H1 (cell line): Measurements from ENCODE around the gene C1RL. TPM values are rescaled to one million over a fixed set of nuclear protein-coding genes. Genes with fewer than 3 reads are reported as not detected.

Source experiments
- CTCF ChIA-PET: fragments of 300-600 bp; sonication (Branson Sonifier 250); formaldehyde crosslinking; loops from one replicate; lab custom pipeline; 2021; ENCODE audit not compliant: partially characterized antibody; lab: Charles Lee
- POLR2A ChIA-PET: fragments of 300-600 bp; sonication (Branson Sonifier 250); formaldehyde crosslinking; loops from one replicate; lab custom pipeline; 2021; ENCODE audit warnings: inconsistent platforms; ENCODE audit not compliant: partially characterized antibody; lab: Charles Lee
- DNase-seq, 2 experiments: peaks; one replicate each; pipeline versions ENCODE4 v3.0.0 to v3.0.0-alpha.2; 2010 to 2022; ENCODE audit warnings: low spot score in 2 of 2, low read depth in 1 of 2, mixed read lengths in 1 of 2
- FAIRE-seq: peaks from 2 replicates; lab custom pipeline; 2011; peaks lifted over from hg19 to GRCh38; lab: Jason Lieb, UNC
- H2AFZ ChIP-seq: 2 replicates; pipeline ENCODE4 v1.8.1; 2012; ENCODE audit warnings: low read length, inconsistent platforms
- H2AK5ac ChIP-seq: 2 replicates; pipeline ENCODE4 v1.6.1; 2013; ENCODE audit warnings: low read depth, low read length
- H2BK120ac ChIP-seq: replicated peaks from 2 replicates; pipeline ENCODE3; 2013; ENCODE audit warnings: low read depth, low read length, inconsistent platforms
- H2BK12ac ChIP-seq: 2 replicates; pipeline ENCODE4 v1.6.1; 2013; ENCODE audit warnings: low read depth, low read length
- H2BK15ac ChIP-seq: 2 replicates; pipeline ENCODE4 v1.6.1; 2013; ENCODE audit warnings: low read length
- H2BK20ac ChIP-seq: 2 replicates; pipeline ENCODE4 v1.6.1; 2013; ENCODE audit warnings: low read length
- H2BK5ac ChIP-seq: 2 replicates; pipeline ENCODE4 v1.6.1; 2013; ENCODE audit warnings: low read depth, low read length
- H3K14ac ChIP-seq: 2 replicates; pipeline ENCODE4 v1.6.1; 2013; ENCODE audit warnings: inconsistent platforms; ENCODE audit not compliant: insufficient read length
- H3K18ac ChIP-seq: 2 replicates; pipeline ENCODE4 v1.6.1; 2013; ENCODE audit warnings: low read length; ENCODE audit errors: extremely low read depth
- H3K23ac ChIP-seq: 2 replicates; pipeline ENCODE4 v1.6.1; 2013; ENCODE audit warnings: inconsistent platforms; ENCODE audit not compliant: insufficient read length
- H3K23me2 ChIP-seq: 2 replicates; pipeline ENCODE4 v1.6.1; 2013; ENCODE audit warnings: low read depth, low read length
- H3K27ac ChIP-seq: 2 replicates; pipeline ENCODE4 v1.6.1; 2011; ENCODE audit warnings: low read depth, low read length, inconsistent platforms
- H3K27me3 ChIP-seq, 4 experiments: replicated peaks in 1 of 4; 1 replicate in 1 of 4; 2 replicates in 3 of 4; pipeline versions ENCODE4 v1.6.1 to v1.8.1; 2011 to 2013; ENCODE audit warnings: low read length in 3 of 4, mild to moderate bottlenecking in 3 of 4, inconsistent platforms in 2 of 4, mixed read lengths in 2 of 4, moderate library complexity in 1 of 4; ENCODE audit not compliant: control insufficient read depth in 3 of 4, insufficient read depth in 3 of 4; ENCODE audit errors: extremely low read depth in 1 of 4
- H3K36me3 ChIP-seq, 4 experiments: 2 replicates each; pipeline versions ENCODE4 v1.6.1 to v1.8.1; 2011 to 2013; ENCODE audit warnings: mild to moderate bottlenecking in 4 of 4, low read length in 3 of 4, moderate library complexity in 2 of 4, control low read depth in 1 of 4, inconsistent platforms in 1 of 4; ENCODE audit not compliant: insufficient read depth in 4 of 4, control insufficient read depth in 2 of 4
- H3K4ac ChIP-seq: replicated peaks from 2 replicates; pipeline ENCODE3; 2013; ENCODE audit warnings: low read length, low read depth, mixed read lengths, inconsistent platforms; ENCODE audit not compliant: insufficient read length
- H3K4me1 ChIP-seq, 4 experiments: replicated peaks in 1 of 4; 1 replicate in 1 of 4; 2 replicates in 3 of 4; pipeline versions ENCODE4 v1.6.1 to v1.8.1; 2011 to 2013; ENCODE audit warnings: low read length in 3 of 4, inconsistent platforms in 2 of 4, mixed read lengths in 1 of 4; ENCODE audit not compliant: insufficient read depth in 4 of 4, control insufficient read depth in 3 of 4
- H3K4me2 ChIP-seq, 2 experiments: 2 replicates each; pipeline versions ENCODE4 v1.6.1 to v1.8.1; 2011 to 2013; ENCODE audit warnings: low read depth in 2 of 2, low read length in 2 of 2, control low read depth in 1 of 2, inconsistent platforms in 1 of 2, mild to moderate bottlenecking in 1 of 2; ENCODE audit not compliant: insufficient read depth in 1 of 2
- H3K4me3 ChIP-seq, 4 experiments: fragments of 200-600, 300-600 bp in 1 of 4; sonication (generic), shearing (Covaris generic), sonication (Bioruptor Twin) in 1 of 4; 2 replicates each; pipeline versions ENCODE4 v1.5.1 to v1.8.1; 2011 to 2016; ENCODE audit warnings: low read length in 4 of 4, low read depth in 3 of 4, control low read depth in 2 of 4, inconsistent platforms in 2 of 4, mild to moderate bottlenecking in 2 of 4, mixed read lengths in 1 of 4, moderate library complexity in 1 of 4; ENCODE audit not compliant: insufficient read depth in 2 of 4; ENCODE audit errors: extremely low read depth in 1 of 4
- H3K56ac ChIP-seq: replicated peaks from 2 replicates; pipeline ENCODE3; 2013; ENCODE audit warnings: low read depth, mild to moderate bottlenecking, mixed read lengths, low read length, inconsistent platforms; ENCODE audit not compliant: insufficient read length
- H3K79me1 ChIP-seq: 2 replicates; pipeline ENCODE4 v1.6.1; 2013; ENCODE audit warnings: low read depth, low read length, control low read depth
- H3K79me2 ChIP-seq, 2 experiments: 2 replicates each; pipeline versions ENCODE4 v1.6.1 to v1.8.1; 2012 to 2013; ENCODE audit warnings: low read length in 2 of 2, mild to moderate bottlenecking in 2 of 2, inconsistent platforms in 1 of 2; ENCODE audit not compliant: insufficient read depth in 2 of 2, control insufficient read depth in 1 of 2
- H3K9ac ChIP-seq, 4 experiments: replicated peaks in 1 of 4; 1 replicate in 1 of 4; 2 replicates in 3 of 4; pipeline versions ENCODE4 v1.6.1 to v1.8.1; 2011 to 2013; ENCODE audit warnings: low read depth in 3 of 4, low read length in 3 of 4, control low read depth in 2 of 4, mild to moderate bottlenecking in 2 of 4, moderate library complexity in 2 of 4, inconsistent platforms in 1 of 4; ENCODE audit errors: extremely low read depth in 1 of 4
- H3K9me3 ChIP-seq, 2 experiments: 2 replicates each; pipeline versions ENCODE4 v1.6.1 to v1.8.1; 2012 to 2013; ENCODE audit warnings: mild to moderate bottlenecking in 2 of 2, moderate library complexity in 2 of 2, control low read depth in 1 of 2, inconsistent platforms in 1 of 2, low read depth in 1 of 2, low read length in 1 of 2, mixed read lengths in 1 of 2; ENCODE audit not compliant: insufficient read depth in 2 of 2
- H4K20me1 ChIP-seq, 2 experiments: replicated peaks in 1 of 2; 2 replicates each; pipeline versions ENCODE3 to v1.8.1; 2011 to 2013; ENCODE audit warnings: inconsistent platforms in 2 of 2, low read length in 2 of 2, mild to moderate bottlenecking in 1 of 2; ENCODE audit not compliant: insufficient read depth in 2 of 2, control insufficient read depth in 1 of 2
- H4K5ac ChIP-seq: 2 replicates; pipeline ENCODE4 v1.6.1; 2013; ENCODE audit warnings: low read length, low read depth, mixed read lengths, inconsistent platforms; ENCODE audit not compliant: insufficient read length
- H4K8ac ChIP-seq: 2 replicates; pipeline ENCODE4 v1.8.0; 2013; ENCODE audit warnings: mild to moderate bottlenecking, moderate library complexity, low read length, inconsistent platforms; ENCODE audit not compliant: insufficient read depth; ENCODE audit errors: extremely low read depth
- H4K91ac ChIP-seq: replicated peaks from 2 replicates; pipeline ENCODE3; 2013; ENCODE audit warnings: low read length, mixed read lengths, inconsistent platforms; ENCODE audit not compliant: insufficient read length
- CHD1 ChIP-seq: IDR thresholded peaks from 2 replicates; pipeline ENCODE4 v1.6.1; 2012; ENCODE audit warnings: low read depth, low read length, improper control_type of control experiment
- KDM5A ChIP-seq: fragments of 200-600 bp; IDR thresholded peaks from 2 replicates; pipeline ENCODE4 v1.7.1; 2012; ENCODE audit warnings: mild to moderate bottlenecking, low read length, inconsistent platforms, mixed read lengths
- RAD21 ChIP-seq, 2 experiments: IDR thresholded peaks in 1 of 2; conservative IDR thresholded peaks in 1 of 2; 2 replicates each; pipeline ENCODE4 v1.6.1; 2011; ENCODE audit warnings: low read depth in 2 of 2, low read length in 2 of 2, improper control_type of control experiment in 1 of 2, inconsistent platforms in 1 of 2, mild to moderate bottlenecking in 1 of 2, moderate library complexity in 1 of 2
- SP4 ChIP-seq: IDR thresholded peaks from 2 replicates; pipeline ENCODE4 v1.6.1; 2012; ENCODE audit warnings: low read length, inconsistent platforms
- TAF1 ChIP-seq: IDR thresholded peaks from 2 replicates; pipeline ENCODE4 v1.6.1; 2011; ENCODE audit warnings: mild to moderate bottlenecking, low read depth, low read length
- TAF7 ChIP-seq: optimal IDR thresholded peaks from 2 replicates; pipeline ENCODE3; 2011; ENCODE audit warnings: low read depth, mild to moderate bottlenecking, inconsistent platforms, low read length, moderate library complexity, borderline replicate concordance
- WGBS, 2 experiments: shearing (Covaris generic) in 1 of 2; methylation state at CpG; one replicate each; pipeline versions ENCODE4 v1.1.6 to v1.1.7; 2013 to 2015; ENCODE audit warnings: low lambda C conversion rate in 2 of 2, mixed read lengths in 2 of 2, inconsistent platforms in 1 of 2, low coverage in 1 of 2, missing lambda C conversion rate in 1 of 2; ENCODE audit not compliant: insufficient replicate concordance in 2 of 2, insufficient coverage in 1 of 2, insufficient read length in 1 of 2; ENCODE audit errors: extremely low coverage in 1 of 2, missing lambda C conversion rate in 1 of 2; 5-methylcytosine and 5-hydroxymethylcytosine counted together
- polyA plus RNA-seq, 7 experiments: library from polyadenylated mRNA; depleted of rRNA in 3 of 7; stranded (reverse) in 5 of 7; unstranded in 2 of 7; fragments of >200 nt in 5 of 7; fragments of 200-250 nt in 2 of 7; gene quantifications; 1 replicate in 5 of 7; 2 replicates in 1 of 7; 4 replicates in 1 of 7; pipeline versions ENCODE4 v1.2.1 to v1.2.3, GENCODE V29; 2011 to 2013; ENCODE audit warnings: missing spikeins in 2 of 7, mixed read lengths in 2 of 7
- total RNA-seq: library from RNA; stranded (reverse); fragmentation: NEBNext Ultra II Directional; extraction: Animal tissue kit (Norgen Biotek cat#: 25700); gene quantifications from 2 replicates; pipeline ENCODE4 v1.2.1, GENCODE V29; 2021
- TF ChIP-seq, protein P1 (sequence below), 3 experiments: IDR thresholded peaks; 1 replicate in 2 of 3; 2 replicates in 1 of 3; pipeline versions ENCODE4 v1.5.1 to v1.6.1; 2011; ENCODE audit warnings: low read length in 3 of 3, mild to moderate bottlenecking in 3 of 3, inconsistent platforms in 2 of 3, low read depth in 1 of 3, moderate library complexity in 1 of 3; ENCODE audit not compliant: insufficient read depth in 1 of 3; ENCODE audit errors: control extremely low read depth in 1 of 3

Gene C1RL
- total and polyA plus RNA-seq, 2 of the 8 experiments (the other 6 are each of a cell fraction or from before 2014, with no cell fraction given) = 11.4 to 15.5 TPM

DNA sequence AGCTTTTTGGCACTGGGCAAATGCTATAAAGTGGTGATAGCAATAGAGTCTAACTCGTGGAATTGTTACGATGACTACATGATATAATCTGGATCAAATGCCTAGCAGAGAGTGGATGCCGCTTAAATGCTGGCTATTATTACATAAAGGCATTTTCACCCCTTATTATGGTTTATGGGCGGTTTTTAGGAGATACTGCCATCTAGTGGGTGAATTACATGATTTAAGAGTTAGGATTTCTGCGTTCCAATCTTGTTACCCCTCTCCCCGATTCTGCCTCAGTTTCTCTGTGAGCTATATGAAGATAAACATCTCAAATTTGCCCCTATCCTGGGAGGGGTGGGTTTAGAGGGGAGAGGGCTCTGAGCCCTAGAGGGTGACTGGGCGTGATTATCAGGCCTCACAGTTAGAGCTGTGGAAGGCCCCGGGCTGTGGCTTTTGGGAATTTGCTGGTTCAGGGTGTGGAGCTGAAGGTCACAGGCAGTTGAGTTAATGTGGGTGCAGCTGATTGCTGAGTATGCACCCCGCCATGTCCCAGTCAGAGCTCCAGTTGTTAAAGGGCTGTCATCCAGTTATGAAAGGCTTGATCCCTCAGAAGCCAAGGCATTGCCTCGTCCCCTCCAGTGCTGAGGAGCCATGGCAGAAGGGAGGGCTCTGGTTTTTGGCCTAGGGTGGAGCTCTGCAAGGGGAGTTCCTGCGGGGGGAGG lies 35.6 kb upstream of the C1RL start:
- Histone ChIP-seq H2BK15ac (no peak overlapping the region), H2BK20ac (no peak overlapping the region), H4K20me1 (no peaks in the 10 kb centered on the region), H2BK120ac (no peak overlapping the region), H2AFZ (no peak overlapping the region), H3K56ac (no peak overlapping the region), H3K4me1 (no peaks in the 10 kb centered on the region), H3K9me3 (peaks cover 0 to 3% of the 10 kb centered on the region in 2 experiments; a peak in 1 of 4 replicates), H4K91ac (no peak overlapping the region), H3K4ac (no peak overlapping the region), H3K4me2 (no peak overlapping the region), H3K27me3 (no peaks in the 10 kb centered on the region), H2BK12ac (no peak overlapping the region), H3K79me1 (no peaks in the 10 kb centered on the region), H3K9ac (no peak overlapping the region), H3K36me3 (peaks cover 0 to 7% (median 0%) of the 10 kb centered on the region in 4 experiments; a peak in 3 of 8 replicates), H4K5ac (no peak overlapping the region), H4K8ac (no peak overlapping the region), H2AK5ac (no peak overlapping the region), H3K27ac (no peak overlapping the region), H3K23ac (no peak overlapping the region), H3K18ac (no peak overlapping the region), H3K79me2 (no peaks in the 10 kb centered on the region), H3K4me3 (no peak overlapping the region), H3K23me2 (no peaks in the 10 kb centered on the region), H3K14ac (no peak overlapping the region), H2BK5ac (no peak overlapping the region)
- TF ChIP-seq TAF7 (no peak), RAD21 (IDR thresholded peaks at IDR 0.05 in 1 of 2, conservative IDR thresholded peaks at IDR 0.05 in 1 of 2; ENCODE audit: low read depth in 2 of 2, low read length in 2 of 2) (peak; percentile 49 to 50; a peak in 3 of 4 replicates), TAF1 (no peak), SP4 (no peak), CHD1 (no peak), KDM5A (no peak)
- TF ChIP-seq, protein P1, sequence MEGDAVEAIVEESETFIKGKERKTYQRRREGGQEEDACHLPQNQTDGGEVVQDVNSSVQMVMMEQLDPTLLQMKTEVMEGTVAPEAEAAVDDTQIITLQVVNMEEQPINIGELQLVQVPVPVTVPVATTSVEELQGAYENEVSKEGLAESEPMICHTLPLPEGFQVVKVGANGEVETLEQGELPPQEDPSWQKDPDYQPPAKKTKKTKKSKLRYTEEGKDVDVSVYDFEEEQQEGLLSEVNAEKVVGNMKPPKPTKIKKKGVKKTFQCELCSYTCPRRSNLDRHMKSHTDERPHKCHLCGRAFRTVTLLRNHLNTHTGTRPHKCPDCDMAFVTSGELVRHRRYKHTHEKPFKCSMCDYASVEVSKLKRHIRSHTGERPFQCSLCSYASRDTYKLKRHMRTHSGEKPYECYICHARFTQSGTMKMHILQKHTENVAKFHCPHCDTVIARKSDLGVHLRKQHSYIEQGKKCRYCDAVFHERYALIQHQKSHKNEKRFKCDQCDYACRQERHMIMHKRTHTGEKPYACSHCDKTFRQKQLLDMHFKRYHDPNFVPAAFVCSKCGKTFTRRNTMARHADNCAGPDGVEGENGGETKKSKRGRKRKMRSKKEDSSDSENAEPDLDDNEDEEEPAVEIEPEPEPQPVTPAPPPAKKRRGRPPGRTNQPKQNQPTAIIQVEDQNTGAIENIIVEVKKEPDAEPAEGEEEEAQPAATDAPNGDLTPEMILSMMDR (IDR thresholded peaks at IDR 0.05; ENCODE audit: control extremely low read depth in 1 of 3, insufficient read depth in 1 of 3, low read depth in 1 of 3, low read length in 3 of 3) = peak in 2 of 3 experiments; percentile 38 to 52; a peak in 2 of 4 replicates
- no peak for DNase-seq
- 65% methylated on average over 11 of the region's 11 CpGs; no CpG with 5 or more reads in 1 of the 2 experiments for WGBS, 2 experiments
- ChIA-PET POLR2A (interaction anchor here (0.6 to 1.3 kb wide), 4 partner anchors 14 to 214 kb away, joined by 3 read pairs; partner anchors contain the start of genes C12orf57, CLSTN3 and RNU7-1), CTCF (interaction anchor here (0.5 to 9.8 kb wide), 40 partner anchors 9 to 509 kb away, joined by 3 to 151 read pairs (median 4); partner anchors contain the start of genes C1RL, C1S, CLSTN3 and PEX5)
- FAIRE-seq = no peak
